ENCODE measurements around the gene FKTN.
A peak's percentile ranks its signal among the peaks of the same experiment; 100 is the strongest.

Gene FKTN

GRCh38 chr9:105539452-105539851, 18.5 kb upstream of the FKTN start:
- TF ChIP-seq, protein P1, sequence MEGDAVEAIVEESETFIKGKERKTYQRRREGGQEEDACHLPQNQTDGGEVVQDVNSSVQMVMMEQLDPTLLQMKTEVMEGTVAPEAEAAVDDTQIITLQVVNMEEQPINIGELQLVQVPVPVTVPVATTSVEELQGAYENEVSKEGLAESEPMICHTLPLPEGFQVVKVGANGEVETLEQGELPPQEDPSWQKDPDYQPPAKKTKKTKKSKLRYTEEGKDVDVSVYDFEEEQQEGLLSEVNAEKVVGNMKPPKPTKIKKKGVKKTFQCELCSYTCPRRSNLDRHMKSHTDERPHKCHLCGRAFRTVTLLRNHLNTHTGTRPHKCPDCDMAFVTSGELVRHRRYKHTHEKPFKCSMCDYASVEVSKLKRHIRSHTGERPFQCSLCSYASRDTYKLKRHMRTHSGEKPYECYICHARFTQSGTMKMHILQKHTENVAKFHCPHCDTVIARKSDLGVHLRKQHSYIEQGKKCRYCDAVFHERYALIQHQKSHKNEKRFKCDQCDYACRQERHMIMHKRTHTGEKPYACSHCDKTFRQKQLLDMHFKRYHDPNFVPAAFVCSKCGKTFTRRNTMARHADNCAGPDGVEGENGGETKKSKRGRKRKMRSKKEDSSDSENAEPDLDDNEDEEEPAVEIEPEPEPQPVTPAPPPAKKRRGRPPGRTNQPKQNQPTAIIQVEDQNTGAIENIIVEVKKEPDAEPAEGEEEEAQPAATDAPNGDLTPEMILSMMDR (IDR thresholded peaks at IDR 0.05) = no peak

GRCh38 chr9:105541838-105542237, 16.1 kb upstream of the FKTN start:
- TF ChIP-seq, protein P1 (IDR thresholded peaks at IDR 0.05) = no peak

GRCh38 chr9:105554042-105554441, 3.9 kb upstream of the FKTN start:
- TF ChIP-seq, protein P1 (IDR thresholded peaks at IDR 0.05) = no peak

GRCh38 chr9:105572455-105572854, 14.5 kb downstream of the FKTN start:
- TF ChIP-seq, protein P1 (IDR thresholded peaks at IDR 0.05) = no peak

DNA sequence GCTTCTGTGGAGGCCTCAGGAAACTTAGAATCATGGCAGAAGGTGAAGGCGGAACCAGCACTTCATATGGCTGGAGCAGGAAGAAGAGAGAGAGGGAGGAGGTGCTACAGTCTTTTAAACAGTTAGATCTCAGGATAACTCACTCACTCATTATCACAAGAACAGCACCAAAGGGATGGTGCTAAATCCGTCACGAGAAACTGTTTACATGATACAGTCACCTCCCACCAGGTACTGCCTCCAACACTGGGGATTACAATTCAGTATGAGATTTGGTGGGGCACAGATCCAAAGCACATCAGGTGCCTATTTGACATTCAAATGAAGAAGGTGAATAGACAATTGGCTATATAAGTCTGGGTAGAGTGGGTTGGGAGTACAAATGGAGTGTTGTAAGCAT, 35.2 kb downstream of the FKTN start:
- TF ChIP-seq, protein P1 (IDR thresholded peaks at IDR 0.05) = no peak

DNA sequence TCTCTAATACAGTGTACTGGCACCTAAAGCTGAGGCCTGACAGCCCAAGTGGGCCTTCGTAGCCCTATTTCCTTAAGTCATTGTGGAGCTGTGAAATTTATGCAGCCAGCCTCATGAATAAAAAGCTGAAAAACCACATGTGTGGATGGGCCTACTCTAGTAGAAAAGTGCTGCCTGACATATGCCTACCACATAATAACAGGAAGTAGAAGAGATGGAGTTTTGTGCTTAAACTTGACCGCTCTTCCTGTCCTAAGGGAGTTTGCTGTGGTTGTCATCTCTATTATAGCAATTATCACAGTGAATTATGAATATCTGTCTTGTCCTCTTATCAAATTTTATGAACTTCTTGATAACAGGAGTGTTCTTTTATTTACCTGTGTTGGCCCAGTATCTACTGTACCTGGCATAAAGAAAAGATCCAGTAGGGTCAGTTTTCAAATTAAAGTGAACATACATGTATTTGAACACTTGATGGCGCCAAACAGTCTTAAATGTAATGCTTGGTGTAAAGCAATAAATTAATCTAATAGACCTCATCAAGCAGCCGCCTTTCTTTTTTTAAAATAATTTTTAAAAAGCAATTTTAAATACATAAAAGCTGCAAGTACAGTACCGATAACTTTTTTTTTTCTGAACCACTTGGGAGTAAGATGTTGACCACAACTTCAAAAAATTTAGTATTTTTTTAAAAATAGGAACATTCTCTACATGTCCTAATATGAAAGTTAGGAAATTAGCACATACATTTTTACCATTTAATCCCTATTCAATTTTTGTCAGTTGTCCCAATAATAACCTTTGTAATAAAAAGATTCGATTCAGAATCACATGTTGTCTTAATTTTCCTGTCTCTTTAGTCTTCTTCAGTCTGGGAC, 51.0 kb downstream of the FKTN start:
- TF ChIP-seq, protein P1 (IDR thresholded peaks at IDR 0.05) = peak; percentile 54; the same call in 1 of the 2 replicates

- TF ChIP-seq, protein P1 (IDR thresholded peaks at IDR 0.05) = no peak
These were observed 63.1 kb downstream of the FKTN start for GRCh38 chr9:105621001-105621400.
